Esophagus muscularis mucosa (tissue), 4 donors: ENCODE data around the gene TP53INP2. TPM values are rescaled to one million over a fixed set of nuclear protein-coding genes. Genes with fewer than 3 reads are reported as not detected.
A peak's percentile ranks its signal among the peaks of the same experiment; 100 is the strongest.

Experiments used
- DNase-seq: peaks from one replicate; pipeline ENCODE4 v3.0.0-alpha.2; 2017; ENCODE audit errors: extremely low spot score
- H3K27ac ChIP-seq, 4 donors: fragments of 200-600 bp; sonication (generic); replicated peaks in 1 of 4; 1 replicate in 3 of 4; 2 replicates in 1 of 4; pipeline ENCODE4 v1.5.1; 2016 to 2019; ENCODE audit warnings: mild to moderate bottlenecking in 1 of 4
- H3K27me3 ChIP-seq, 4 donors: fragments of 200-600 bp; sonication (generic); one replicate each; pipeline versions ENCODE4 v1.5.1 to v1.6.0; 2016 to 2019
- H3K36me3 ChIP-seq, 4 donors: fragments of 200-600 bp; sonication (generic); one replicate each; pipeline ENCODE4 v1.5.1; 2016 to 2019
- H3K4me1 ChIP-seq, 4 donors: fragments of 200-600 bp; sonication (generic); one replicate each; pipeline ENCODE4 v1.5.1; 2016 to 2019
- H3K4me3 ChIP-seq, 4 donors: fragments of 200-600 bp; sonication (generic); 1 replicate in 2 of 4; 2 replicates in 2 of 4; pipeline ENCODE4 v1.5.1; 2016 to 2019; ENCODE audit warnings: mild to moderate bottlenecking in 4 of 4, moderate library complexity in 1 of 4
- H3K9me3 ChIP-seq, 4 donors: fragments of 200-600 bp; sonication (generic); 1 replicate in 3 of 4; 2 replicates in 1 of 4; pipeline ENCODE4 v1.5.1; 2016 to 2019
- EP300 ChIP-seq: sonication (generic); formaldehyde crosslinking; IDR thresholded peaks from one replicate; pipeline ENCODE4 v1.6.1; 2017; ENCODE audit warnings: antibody characterized with exemption
- POLR2A ChIP-seq: fragments of 450-650 bp; IDR thresholded peaks from one replicate; pipeline ENCODE4 v1.6.1; 2017; ENCODE audit warnings: antibody characterized with exemption, moderate library complexity, mild to moderate bottlenecking, low read depth
- POLR2AphosphoS5 ChIP-seq, 2 donors: sonication (generic); formaldehyde crosslinking; IDR thresholded peaks; one replicate each; pipeline ENCODE4 v1.6.1; 2017; ENCODE audit warnings: antibody characterized with exemption in 2 of 2
- WGBS: methylation state at CpG from one replicate; pipeline ENCODE4 v1.1.5; 2018; 5-methylcytosine and 5-hydroxymethylcytosine counted together
- intact Hi-C: fragments of 100-400 bp; cut with DNase I; formaldehyde crosslinking; loops from one replicate; pipeline ENCODE4 v1.15.1; 2023
- total RNA-seq, 4 donors: library from RNA; depleted of rRNA; stranded (reverse); fragments of >200 nt; gene quantifications; one replicate each; pipeline versions ENCODE4 v1.1.0 to v1.2.1, GENCODE V29; 2016
- TF ChIP-seq, protein P1 (sequence below), 3 experiments: fragments of 200-600 bp in 2 of 3; fragments of 450-650 bp in 1 of 3; sonication (generic) in 2 of 3; IDR thresholded peaks; one replicate each; pipeline ENCODE4 v1.5.1; 2017 to 2019; ENCODE audit warnings: antibody characterized with exemption in 3 of 3, mild to moderate bottlenecking in 2 of 3, moderate library complexity in 1 of 3

The TP53INP2 gene
- total RNA-seq, 4 donors from 2014 or later = 37.1 to 73.1 (median 62.5) TPM

DNA sequence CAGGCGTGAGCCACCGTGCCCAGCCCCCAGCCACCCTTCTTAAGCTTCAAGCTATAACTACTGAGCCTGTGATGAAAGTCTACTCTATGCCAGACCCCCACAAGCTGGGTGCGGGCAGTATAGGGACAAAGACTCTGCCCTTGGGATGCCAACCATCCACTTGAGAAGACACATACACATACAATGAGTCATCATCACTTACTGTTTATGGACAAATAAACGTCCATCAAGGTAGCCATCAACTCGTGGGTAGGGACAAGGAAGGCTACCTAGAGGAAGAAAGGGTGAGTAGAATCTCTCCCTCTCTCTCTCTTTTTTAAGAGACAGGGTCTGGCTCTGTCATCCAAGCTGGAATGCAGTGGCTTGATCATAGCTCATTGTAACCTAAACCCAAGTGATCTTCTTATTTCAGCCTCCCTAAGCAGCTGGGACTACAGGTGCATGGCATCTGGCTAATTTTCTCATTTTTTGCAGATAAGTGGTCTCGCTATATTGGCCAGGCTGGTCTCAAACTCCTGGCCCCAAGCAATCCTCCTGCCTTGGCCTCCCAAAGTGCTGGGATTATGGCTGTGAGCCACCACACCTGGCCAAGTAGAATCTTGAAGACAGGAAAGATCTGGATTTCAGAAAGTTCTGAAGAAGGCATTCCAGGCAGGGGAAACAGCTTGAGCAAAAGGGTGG, 2.6 kb upstream of the TP53INP2 start:
- Histone ChIP-seq H3K4me3 (no peak overlapping the region), H3K4me1 (peaks cover 23 to 26% (median 26%) of the 10 kb centered on the region in 4 donors), H3K9me3 (no peaks in the 10 kb centered on the region), H3K27ac (no peak overlapping the region), H3K36me3 (no peaks in the 10 kb centered on the region), H3K27me3 (no peaks in the 10 kb centered on the region)
- intact Hi-C loops = loop anchor here (10.0 kb wide), 1 partner anchor 397 kb away; the partner anchor contains the start of gene AHCY
- no peak for DNase-seq
- TF ChIP-seq, protein P1, sequence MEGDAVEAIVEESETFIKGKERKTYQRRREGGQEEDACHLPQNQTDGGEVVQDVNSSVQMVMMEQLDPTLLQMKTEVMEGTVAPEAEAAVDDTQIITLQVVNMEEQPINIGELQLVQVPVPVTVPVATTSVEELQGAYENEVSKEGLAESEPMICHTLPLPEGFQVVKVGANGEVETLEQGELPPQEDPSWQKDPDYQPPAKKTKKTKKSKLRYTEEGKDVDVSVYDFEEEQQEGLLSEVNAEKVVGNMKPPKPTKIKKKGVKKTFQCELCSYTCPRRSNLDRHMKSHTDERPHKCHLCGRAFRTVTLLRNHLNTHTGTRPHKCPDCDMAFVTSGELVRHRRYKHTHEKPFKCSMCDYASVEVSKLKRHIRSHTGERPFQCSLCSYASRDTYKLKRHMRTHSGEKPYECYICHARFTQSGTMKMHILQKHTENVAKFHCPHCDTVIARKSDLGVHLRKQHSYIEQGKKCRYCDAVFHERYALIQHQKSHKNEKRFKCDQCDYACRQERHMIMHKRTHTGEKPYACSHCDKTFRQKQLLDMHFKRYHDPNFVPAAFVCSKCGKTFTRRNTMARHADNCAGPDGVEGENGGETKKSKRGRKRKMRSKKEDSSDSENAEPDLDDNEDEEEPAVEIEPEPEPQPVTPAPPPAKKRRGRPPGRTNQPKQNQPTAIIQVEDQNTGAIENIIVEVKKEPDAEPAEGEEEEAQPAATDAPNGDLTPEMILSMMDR (IDR thresholded peaks at IDR 0.05) = no peak
- TF ChIP-seq POLR2AphosphoS5 (IDR thresholded peaks at IDR 0.05) (no peak), EP300 (no peak), POLR2A (no peak)
- 86% methylated on average over 6 of the region's 6 CpGs for WGBS

DNA sequence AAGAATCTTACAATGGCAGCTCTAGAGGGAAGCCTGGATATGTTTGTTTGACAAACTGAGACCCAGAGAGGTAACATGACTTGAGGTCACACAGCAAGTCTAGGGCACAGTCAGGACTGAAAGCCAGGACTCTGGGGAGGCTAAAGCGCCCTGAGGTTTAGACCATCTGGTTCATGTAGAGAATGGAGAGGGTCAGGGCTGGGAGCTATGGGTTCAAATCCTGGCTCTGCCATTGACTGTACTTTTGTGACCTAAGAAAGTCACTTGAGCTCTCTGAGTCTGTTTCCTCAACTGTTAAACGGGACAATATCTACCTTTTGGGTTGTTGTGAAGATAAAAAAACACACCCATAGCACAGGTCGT, 1.1 kb upstream of the TP53INP2 start:
- Histone ChIP-seq H3K4me1 (peaks cover 30 to 41% (median 36%) of the 10 kb centered on the region in 4 donors), H3K4me3 (peak overlapping the region; percentile 69 to 97 (median 90)), H3K27ac (peak overlapping the region in 3 of 4 donors; percentile 98 to 100 (median 100)), H3K36me3 (no peaks in the 10 kb centered on the region), H3K27me3 (no peaks in the 10 kb centered on the region), H3K9me3 (no peaks in the 10 kb centered on the region)
- intact Hi-C loops = loop anchor here (10.0 kb wide), 1 partner anchor 398 kb away; the partner anchor contains the start of gene AHCY
- TF ChIP-seq EP300 (no peak), POLR2A (no peak), POLR2AphosphoS5 (IDR thresholded peaks at IDR 0.05) (no peak)
- TF ChIP-seq, protein P1 (IDR thresholded peaks at IDR 0.05) = no peak
- DNase-seq = no peak
- WGBS = 39% methylated on average over 3 of the region's 3 CpGs

DNA sequence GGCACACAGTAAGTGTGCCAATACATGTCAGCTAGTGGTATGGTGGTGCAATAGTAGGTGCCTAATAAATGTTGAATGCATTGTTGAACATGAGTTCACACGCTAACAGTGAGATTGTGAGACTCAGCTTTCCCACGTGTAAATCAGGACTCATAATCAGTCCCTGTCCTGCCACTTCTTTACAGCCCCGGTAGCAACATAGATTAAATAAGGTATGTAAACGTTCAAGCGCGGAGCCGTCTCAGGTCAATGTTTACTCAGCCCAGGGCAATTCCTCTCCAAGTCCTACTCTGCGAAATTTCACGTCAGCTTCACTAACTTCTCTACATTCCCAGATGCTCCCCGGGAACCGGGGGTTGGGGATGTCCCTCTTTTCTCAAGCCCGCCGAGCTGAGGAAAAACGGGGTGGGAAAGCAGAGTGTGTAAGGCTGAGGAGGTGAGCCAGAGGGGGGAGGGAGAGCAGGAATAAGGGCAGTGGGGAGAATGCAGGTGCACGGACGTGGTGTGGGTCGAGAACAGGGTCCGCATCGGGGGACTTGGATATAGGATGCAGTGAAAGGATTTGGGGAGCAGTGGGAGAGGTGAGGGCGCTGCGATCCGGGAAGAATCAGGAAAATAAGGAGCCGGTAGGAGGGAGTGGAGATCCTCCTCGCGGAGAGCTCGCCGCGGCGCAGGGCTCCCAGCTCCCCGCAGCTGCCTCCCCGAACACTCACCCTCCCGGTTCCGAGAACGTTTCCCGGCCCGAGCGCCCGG, 544 bp upstream of the TP53INP2 start:
- intact Hi-C loops = loop anchor here (10.0 kb wide), 1 partner anchor 399 kb away; the partner anchor contains the start of gene AHCY
- Histone ChIP-seq H3K27me3 (no peaks in the 10 kb centered on the region), H3K36me3 (no peaks in the 10 kb centered on the region), H3K4me1 (peaks cover 34 to 47% (median 41%) of the 10 kb centered on the region in 4 donors), H3K4me3 (peak overlapping the region; percentile 69 to 97 (median 90)), H3K27ac (peak overlapping the region; percentile 98 to 100 (median 100)), H3K9me3 (no peaks in the 10 kb centered on the region)
- TF ChIP-seq POLR2A = no peak
- peak in 1 of 2 donors; percentile 86 for TF ChIP-seq POLR2AphosphoS5 (IDR thresholded peaks at IDR 0.05)
- under 1% methylated on average over 34 of the region's 38 CpGs for WGBS
- no peak for DNase-seq

DNA sequence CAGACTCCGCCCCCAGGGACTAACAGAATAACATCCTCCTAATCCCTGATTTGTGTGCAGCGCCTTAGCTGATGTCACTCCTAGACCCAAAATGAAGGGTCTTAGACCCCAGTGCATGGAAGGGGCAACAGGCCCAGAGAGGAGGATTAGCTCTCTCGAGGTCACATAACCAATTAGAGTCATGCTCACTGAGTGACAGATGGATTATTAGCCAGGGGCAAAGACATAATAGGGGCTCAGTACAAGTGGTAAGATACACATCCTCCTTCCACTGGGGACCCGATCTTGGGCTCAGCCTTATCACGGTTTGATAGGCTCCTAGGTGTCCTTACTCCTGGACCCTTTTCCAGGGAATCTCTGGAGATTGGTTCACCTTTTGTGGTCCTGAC, 858 bp downstream of the TP53INP2 start:
- intact Hi-C loops = loop anchor here (5.0 to 10.0 kb wide), 3 partner anchors 128 to 400 kb away; partner anchors contain the start of gene AHCY
- H3K4me1 ChIP-seq = peaks cover 37 to 58% (median 50%) of the 10 kb centered on the region in 4 donors
- TF ChIP-seq POLR2A (no peak), POLR2AphosphoS5 (IDR thresholded peaks at IDR 0.05) (no peak), EP300 (no peak)
- TF ChIP-seq, protein P1 (IDR thresholded peaks at IDR 0.05) = no peak

More for the DNA sequence above, 858 bp downstream of the TP53INP2 start:
- Histone ChIP-seq H3K4me3 (peak overlapping the region; percentile 69 to 97 (median 90)), H3K27ac (peak overlapping the region; percentile 98 to 100 (median 100)), H3K27me3 (no peaks in the 10 kb centered on the region), H3K9me3 (no peaks in the 10 kb centered on the region), H3K36me3 (no peaks in the 10 kb centered on the region)
- WGBS = 14% methylated on average over 5 of the region's 5 CpGs
- no peak for DNase-seq
